GM12878 (cell line): Measurements from ENCODE around the gene APOE. TPM values are rescaled to one million over a fixed set of nuclear protein-coding genes. Genes with fewer than 3 reads are reported as not detected.

Source experiments
- ATAC-seq: fragments of 200-7000 bp; cut with Tn5 transposase; 3 replicates; pipeline ENCODE4 v1.9.1; 2020; ENCODE audit warnings: mild to moderate bottlenecking, moderate library complexity
- BruUV-seq: library from RNA; stranded (reverse); fragments of 400-500 nt; replicated peaks from 2 replicates; lab custom pipeline; 2021; lab: Mats Ljungman, UMichigan
- CTCF ChIA-PET: fragments of 300-600 bp; sonication (Branson Sonifier 250); formaldehyde crosslinking; extraction: SDS; loops from one replicate; lab custom pipeline; 2021; ENCODE audit warnings: inconsistent platforms; lab: Yijun Ruan, JAX
- POLR2A ChIA-PET: fragments of 350-600 bp; formaldehyde crosslinking; extraction: SDS; loops from one replicate; lab custom pipeline; 2021; ENCODE audit warnings: inconsistent platforms; lab: Charles Lee
- RAD21 ChIA-PET: fragments of 300-600 bp; sonication (Branson Sonifier 250); formaldehyde crosslinking; loops from one replicate; lab custom pipeline; 2023; ENCODE audit warnings: antibody characterized with exemption; ENCODE audit not compliant: unreplicated experiment; lab: Charles Lee
- SMC1A ChIA-PET: fragments of 300-600 bp; sonication (Branson Sonifier 250); formaldehyde crosslinking; loops from one replicate; lab custom pipeline; 2023; ENCODE audit not compliant: unreplicated experiment, uncharacterized antibody; lab: Charles Lee
- DNase-seq: peaks from one replicate; pipeline ENCODE4 v3.0.0-alpha.2; 2011; ENCODE audit warnings: low read depth, low spot score
- FAIRE-seq: peaks from 3 replicates; lab custom pipeline; 2011; peaks lifted over from hg19 to GRCh38; lab: Jason Lieb, UNC
- H2AFZ ChIP-seq: 2 replicates; pipeline ENCODE4 v1.6.0; 2011; ENCODE audit warnings: low read depth, low read length, control low read depth; ENCODE audit not compliant: control insufficient read depth
- H3K27ac ChIP-seq: 2 replicates; pipeline ENCODE4 v1.5.1; 2011; ENCODE audit warnings: control low read depth; ENCODE audit not compliant: control insufficient read depth, insufficient read depth
- H3K27me3 ChIP-seq, 2 experiments: replicated peaks in 1 of 2; 2 replicates each; pipeline versions ENCODE4 v1.6.0 to v1.6.1; 2011; ENCODE audit warnings: low read length in 1 of 2; ENCODE audit not compliant: control insufficient read depth in 2 of 2, insufficient read depth in 2 of 2
- H3K36me3 ChIP-seq, 2 experiments: 2 replicates each; pipeline ENCODE4 v1.5.1; 2011; ENCODE audit warnings: low read length in 1 of 2; ENCODE audit not compliant: control insufficient read depth in 2 of 2, insufficient read depth in 2 of 2
- H3K4me1 ChIP-seq: 2 replicates; pipeline ENCODE4 v1.6.1; 2011; ENCODE audit warnings: mild to moderate bottlenecking, low read length, moderate library complexity, mixed read lengths; ENCODE audit not compliant: control insufficient read depth, insufficient read depth
- H3K4me2 ChIP-seq: 2 replicates; pipeline ENCODE4 v1.6.0; 2011; ENCODE audit warnings: control low read depth; ENCODE audit not compliant: control insufficient read depth, insufficient read depth
- H3K4me3 ChIP-seq: fragments of 200-600 bp; sonication (generic); 2 replicates; pipeline ENCODE4 v1.5.1; 2016
- H3K79me2 ChIP-seq: 2 replicates; pipeline ENCODE4 v1.6.0; 2011; ENCODE audit warnings: low read length; ENCODE audit not compliant: control insufficient read depth, insufficient read depth
- H3K9ac ChIP-seq: 2 replicates; pipeline ENCODE4 v1.8.0; 2011; ENCODE audit warnings: low read length, control low read depth, mixed read lengths; ENCODE audit not compliant: control insufficient read depth, insufficient read depth
- H3K9me3 ChIP-seq: replicated peaks from 3 replicates; pipeline ENCODE4 v1.5.1; 2011; ENCODE audit warnings: mild to moderate bottlenecking, low read length; ENCODE audit not compliant: control insufficient read depth, insufficient read depth
- H4K20me1 ChIP-seq: 2 replicates; pipeline ENCODE4 v1.6.0; 2011; ENCODE audit not compliant: control insufficient read depth, insufficient read depth
- CBX3 ChIP-seq: fragments of 200-600 bp; sonication (generic); IDR thresholded peaks from 2 replicates; pipeline ENCODE4 v1.6.1; 2016; ENCODE audit warnings: low read depth, borderline replicate concordance
- E2F8 ChIP-seq: fragments of 450-650 bp; IDR thresholded peaks from 2 replicates; pipeline ENCODE4 v1.6.1; 2018; ENCODE audit warnings: mild to moderate bottlenecking, low read depth, moderate library complexity; ENCODE audit not compliant: partially characterized antibody
- IRF3 ChIP-seq: fragments of 450-650 bp; IDR thresholded peaks from 2 replicates; pipeline ENCODE4 v1.6.1; 2014; ENCODE audit warnings: mild to moderate bottlenecking
- KDM1A ChIP-seq: fragments of 200-600 bp; sonication (generic); IDR thresholded peaks from 2 replicates; pipeline ENCODE4 v1.6.1; 2016; ENCODE audit warnings: borderline replicate concordance
- NFYB ChIP-seq: IDR thresholded peaks from 2 replicates; pipeline ENCODE4 v1.6.1; 2011; ENCODE audit warnings: low read depth, mild to moderate bottlenecking, low read length, improper control_type of control experiment, moderate library complexity; ENCODE audit not compliant: insufficient read depth
- REST ChIP-seq: IDR thresholded peaks from 2 replicates; pipeline ENCODE4 v1.6.1; 2012; ENCODE audit warnings: mild to moderate bottlenecking, low read depth, low read length
- ZNF217 ChIP-seq: fragments of 450-650 bp; IDR thresholded peaks from 2 replicates; pipeline ENCODE4 v1.6.1; 2017; ENCODE audit warnings: antibody characterized with exemption, mild to moderate bottlenecking
- WGBS: methylation state at CpG from one replicate; pipeline ENCODE4 v1.1.6; 2016; ENCODE audit warnings: low lambda C conversion rate; ENCODE audit not compliant: insufficient replicate concordance, insufficient coverage; ENCODE audit errors: missing lambda C conversion rate; 5-methylcytosine and 5-hydroxymethylcytosine counted together
- in situ Hi-C: fragments of 300-500 bp; cut with MboI; formaldehyde crosslinking; loops from 9 replicates; pipeline ENCODE4 v1.14.3; 2018; ENCODE audit warnings: mixed read lengths
- intact Hi-C: fragments of 100-400 bp; cut with micrococcal nuclease; formaldehyde crosslinking; loops from one replicate; pipeline ENCODE4 v1.14.2; 2022; ENCODE audit not compliant: unreplicated experiment
- polyA plus RNA-seq, 11 experiments: library from polyadenylated mRNA; depleted of rRNA in 4 of 11; unstranded in 6 of 11; stranded (reverse) in 5 of 11; fragments of >200 nt; fragmentation: Nextera tagmentation in 4 of 11; fragmentation: Illumina TruSeq in 1 of 11; extraction: Ambion mirVana in 4 of 11; extraction: Trizol in 1 of 11; gene quantifications; 1 replicate in 1 of 11; 2 replicates in 10 of 11; pipeline versions ENCODE4 v1.2.1 to v1.2.3, GENCODE V29; 2011 to 2016; ENCODE audit warnings: inconsistent platforms in 2 of 11, missing spikeins in 2 of 11, low read depth in 1 of 11
- total RNA-seq, 4 experiments: library from RNA; depleted of rRNA in 3 of 4; stranded (reverse); fragments of >200 nt in 3 of 4; fragmentation: Illumina TruSeq in 1 of 4; extraction: Trizol in 1 of 4; gene quantifications; 2 replicates each; pipeline versions ENCODE4 v1.2.1 to v1.2.3, GENCODE V29; 2013 to 2021

The APOE gene
- total and polyA plus RNA-seq, 10 of the 15 experiments (the other 5 are each of a cell fraction or from before 2014, with no cell fraction given): 0.22 to 3.7 (median 0.44) TPM; not detected in 4

- FAIRE-seq (no peak), ATAC-seq (no peak), DNase-seq (no peak)
- H3K4me3 ChIP-seq: no peak overlapping the region
- H3K79me2 ChIP-seq: no peaks in the 10 kb centered on the region
- no peak overlapping the region for H3K4me2 ChIP-seq
- H4K20me1 ChIP-seq: no peaks in the 10 kb centered on the region
- RAD21 ChIA-PET: no interaction called here
- no TSS peak for BruUV-seq
- no peak overlapping the region for H2AFZ ChIP-seq
- H3K9ac ChIP-seq: no peak overlapping the region
- H3K27me3 ChIP-seq: no peaks in the 10 kb centered on the region
- H3K4me1 ChIP-seq: no peaks in the 10 kb centered on the region
- in situ Hi-C loops (no loop called here), intact Hi-C loops (no loop called here)
- H3K36me3 ChIP-seq: no peaks in the 10 kb centered on the region
- H3K9me3 ChIP-seq: no peaks in the 10 kb centered on the region
- TF ChIP-seq KDM1A (no peak), ZNF217 (no peak)
- SMC1A ChIA-PET: no interaction called here
- POLR2A ChIA-PET: no interaction called here
- 60% methylated on average over 27 of the region's 27 CpGs for WGBS
- no peak overlapping the region for H3K27ac ChIP-seq
- CTCF ChIA-PET: interaction anchor here (0.6 kb wide), 1 partner anchor 226 kb away, joined by 4 read pairs; no protein-coding TSS in a partner anchor
These were observed 40.3 kb upstream of the APOE start for GRCh38 chr19:44865196-44865767.

GRCh38 chr19:44866664-44867063, 38.9 kb upstream of the APOE start:
- in situ Hi-C loops: no loop called here

More at GRCh38 chr19:44866664-44867063, 38.9 kb upstream of the APOE start:
- Histone ChIP-seq H3K4me2 (no peak overlapping the region), H3K9me3 (no peaks in the 10 kb centered on the region), H2AFZ (no peak overlapping the region), H3K27ac (no peak overlapping the region), H3K79me2 (no peaks in the 10 kb centered on the region), H3K4me1 (no peaks in the 10 kb centered on the region), H4K20me1 (no peaks in the 10 kb centered on the region), H3K4me3 (no peak overlapping the region), H3K36me3 (no peaks in the 10 kb centered on the region), H3K9ac (no peak overlapping the region), H3K27me3 (no peaks in the 10 kb centered on the region; a peak in 1 of 4 replicates)
- RAD21 ChIA-PET: no interaction called here
- POLR2A ChIA-PET: no interaction called here
- no peak for DNase-seq
- WGBS: 69% methylated on average over 4 of the region's 4 CpGs
- ATAC-seq: no peak
- TF ChIP-seq IRF3 (no peak), NFYB (no peak), CBX3 (no peak), E2F8 (no peak), REST (no peak)
- intact Hi-C loops: no loop called here
- FAIRE-seq: no peak
- CTCF ChIA-PET: no interaction called here
- BruUV-seq: no TSS peak
- SMC1A ChIA-PET: no interaction called here
